Measurements from ENCODE around the gene ARL4A. TPM values are rescaled to one million over a fixed set of nuclear protein-coding genes. Genes with fewer than 3 reads are reported as not detected.

The ARL4A gene
- total RNA-seq, 2 experiments from 2014 or later = 8.8 to 9.6 TPM

Other genes starting within 250 kb of the ARL4A start
- gene SCIN, start 116.9 kb upstream of the ARL4A start, total RNA-seq = under 1 TPM; 0.08 to 0.27 TPM